ENCODE results near the gene FBRSL1.

The FBRSL1 gene

GRCh38 chr12:132482771-132483170 is 7.2 kb upstream of the FBRSL1 start:
- CTCF ChIA-PET: no interaction called here
- no peak overlapping the region for H3K4me3 ChIP-seq (ENCODE audit: low read depth, low read length)
- POLR2A ChIA-PET: no interaction called here
- TF ChIP-seq, protein P1, sequence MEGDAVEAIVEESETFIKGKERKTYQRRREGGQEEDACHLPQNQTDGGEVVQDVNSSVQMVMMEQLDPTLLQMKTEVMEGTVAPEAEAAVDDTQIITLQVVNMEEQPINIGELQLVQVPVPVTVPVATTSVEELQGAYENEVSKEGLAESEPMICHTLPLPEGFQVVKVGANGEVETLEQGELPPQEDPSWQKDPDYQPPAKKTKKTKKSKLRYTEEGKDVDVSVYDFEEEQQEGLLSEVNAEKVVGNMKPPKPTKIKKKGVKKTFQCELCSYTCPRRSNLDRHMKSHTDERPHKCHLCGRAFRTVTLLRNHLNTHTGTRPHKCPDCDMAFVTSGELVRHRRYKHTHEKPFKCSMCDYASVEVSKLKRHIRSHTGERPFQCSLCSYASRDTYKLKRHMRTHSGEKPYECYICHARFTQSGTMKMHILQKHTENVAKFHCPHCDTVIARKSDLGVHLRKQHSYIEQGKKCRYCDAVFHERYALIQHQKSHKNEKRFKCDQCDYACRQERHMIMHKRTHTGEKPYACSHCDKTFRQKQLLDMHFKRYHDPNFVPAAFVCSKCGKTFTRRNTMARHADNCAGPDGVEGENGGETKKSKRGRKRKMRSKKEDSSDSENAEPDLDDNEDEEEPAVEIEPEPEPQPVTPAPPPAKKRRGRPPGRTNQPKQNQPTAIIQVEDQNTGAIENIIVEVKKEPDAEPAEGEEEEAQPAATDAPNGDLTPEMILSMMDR (IDR thresholded peaks at IDR 0.05; ENCODE audit: insufficient read depth, low read length, missing control alignments): no peak
- no peak for DNase-seq (ENCODE audit: low read depth, low spot score)

- CTCF ChIA-PET: no interaction called here
- DNase-seq (ENCODE audit: low read depth, low spot score): no peak
- TF ChIP-seq, protein P1 (IDR thresholded peaks at IDR 0.05; ENCODE audit: insufficient read depth, low read length, missing control alignments): no peak
- POLR2A ChIA-PET: no interaction called here
- no peak overlapping the region for H3K4me3 ChIP-seq (ENCODE audit: low read depth, low read length)
Observed at GRCh38 chr12:132483208-132483607, 6.7 kb upstream of the FBRSL1 start.

- TF ChIP-seq, protein P1 (IDR thresholded peaks at IDR 0.05; ENCODE audit: insufficient read depth, low read length, missing control alignments): no peak
- DNase-seq (ENCODE audit: low read depth, low spot score): no peak
- POLR2A ChIA-PET: no interaction called here
- no peak overlapping the region for H3K4me3 ChIP-seq (ENCODE audit: low read depth, low read length)
- CTCF ChIA-PET: no interaction called here
Observed at GRCh38 chr12:132483612-132484011, 6.3 kb upstream of the FBRSL1 start.

DNA sequence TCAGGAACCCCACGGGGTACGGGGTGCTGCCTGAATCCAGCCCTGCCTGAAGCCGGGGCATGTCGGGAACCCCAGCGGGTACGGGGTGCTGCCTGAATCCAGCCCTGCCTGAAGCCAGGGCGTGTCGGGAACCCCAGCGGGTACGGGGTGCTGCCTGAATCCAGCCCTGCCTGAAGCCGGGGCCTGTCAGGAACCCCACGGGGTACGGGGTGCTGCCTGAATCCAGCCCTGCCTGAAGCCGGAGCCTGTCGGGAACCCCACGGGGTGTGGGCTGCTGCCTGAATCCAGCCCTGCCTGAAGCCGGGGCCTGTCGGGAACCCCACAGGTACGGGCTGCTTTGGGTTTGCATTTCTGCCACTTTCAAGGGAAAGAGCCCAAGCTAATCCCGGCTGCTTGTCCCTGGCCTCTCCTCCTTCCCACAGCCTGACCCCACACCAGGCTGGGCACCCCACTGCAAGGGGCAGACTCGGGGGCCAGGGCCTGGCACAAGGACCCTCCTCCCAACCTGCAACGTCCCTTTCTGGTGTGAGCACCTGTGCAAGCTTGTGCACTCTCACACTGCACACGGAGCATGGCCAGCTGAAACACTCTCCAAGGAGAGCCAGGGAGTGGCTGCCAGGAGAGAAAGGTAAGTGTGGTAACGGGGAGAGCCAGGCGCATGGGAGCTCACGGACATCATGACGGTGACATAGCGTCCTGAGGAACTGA is 5.6 kb upstream of the FBRSL1 start:
- no peak for DNase-seq (ENCODE audit: low read depth, low spot score)
- H3K4me3 ChIP-seq (ENCODE audit: low read depth, low read length): no peak overlapping the region
- POLR2A ChIA-PET: no interaction called here
- CTCF ChIA-PET: no interaction called here
- TF ChIP-seq, protein P1 (IDR thresholded peaks at IDR 0.05; ENCODE audit: insufficient read depth, low read length, missing control alignments): no peak

- POLR2A ChIA-PET: no interaction called here
Observed at GRCh38 chr12:132484891-132485441, 5.0 kb upstream of the FBRSL1 start.

DNA sequence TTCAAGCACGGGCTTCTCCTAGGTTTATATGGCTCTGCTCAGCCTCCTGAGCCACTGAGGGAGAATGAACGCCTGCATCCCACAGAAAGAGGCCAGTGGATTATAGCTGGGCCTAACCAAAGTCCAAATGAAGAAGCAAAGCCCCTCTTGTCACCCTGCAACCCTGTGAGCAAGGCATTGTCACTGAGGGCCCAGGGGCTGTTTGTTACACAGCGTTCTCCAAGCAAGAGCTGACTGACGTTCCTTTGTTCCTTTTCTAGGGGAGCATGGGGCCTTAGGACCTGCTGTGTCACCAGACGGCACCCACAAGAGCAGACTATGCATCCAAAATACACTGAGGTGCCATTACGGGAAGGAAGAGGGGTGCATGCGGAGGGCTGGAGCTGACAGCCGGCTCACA is 4.3 kb upstream of the FBRSL1 start:
- H3K4me3 ChIP-seq (ENCODE audit: low read depth, low read length): no peak overlapping the region
- no peak for DNase-seq (ENCODE audit: low read depth, low spot score)
- CTCF ChIA-PET: no interaction called here
- POLR2A ChIA-PET: no interaction called here
- TF ChIP-seq, protein P1 (IDR thresholded peaks at IDR 0.05; ENCODE audit: insufficient read depth, low read length, missing control alignments): no peak

More at GRCh38 chr12:132484891-132485441, 5.0 kb upstream of the FBRSL1 start:
- CTCF ChIA-PET: no interaction called here
- TF ChIP-seq, protein P1 (IDR thresholded peaks at IDR 0.05; ENCODE audit: insufficient read depth, low read length, missing control alignments): no peak
- no peak overlapping the region for H3K4me3 ChIP-seq (ENCODE audit: low read depth, low read length)
- no peak for DNase-seq (ENCODE audit: low read depth, low spot score)

Data from AG04449 (cell line).